ENCODE results near the gene KPNA5.

DNA sequence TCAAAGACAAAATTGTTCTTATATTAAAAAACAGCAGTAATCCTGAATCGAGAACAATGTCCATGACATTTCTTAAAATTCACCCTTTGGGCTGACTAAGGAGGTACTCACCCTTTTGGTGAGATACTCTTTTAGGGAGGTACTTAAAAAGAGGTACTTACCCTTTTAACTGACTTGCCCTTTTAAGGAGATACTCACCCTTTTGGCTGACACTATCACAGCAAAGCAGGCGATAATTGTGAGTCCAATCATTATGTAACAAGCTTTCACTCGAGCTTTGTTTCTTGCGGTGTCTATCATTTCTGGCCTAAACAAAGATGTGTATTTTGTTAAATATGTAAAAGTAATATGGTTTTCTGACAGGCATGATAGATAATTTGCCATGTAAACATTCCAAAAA lies 80.8 kb downstream of the KPNA5 start:
- TF ChIP-seq CTCF (IDR thresholded peaks at IDR 0.05) (no peak), ZFX (IDR thresholded peaks at IDR 0.05; ENCODE audit: borderline replicate concordance) (no peak)

Measured in 22Rv1 (cell line).